ENCODE data around the gene NOS1AP.

Gene NOS1AP

DNA sequence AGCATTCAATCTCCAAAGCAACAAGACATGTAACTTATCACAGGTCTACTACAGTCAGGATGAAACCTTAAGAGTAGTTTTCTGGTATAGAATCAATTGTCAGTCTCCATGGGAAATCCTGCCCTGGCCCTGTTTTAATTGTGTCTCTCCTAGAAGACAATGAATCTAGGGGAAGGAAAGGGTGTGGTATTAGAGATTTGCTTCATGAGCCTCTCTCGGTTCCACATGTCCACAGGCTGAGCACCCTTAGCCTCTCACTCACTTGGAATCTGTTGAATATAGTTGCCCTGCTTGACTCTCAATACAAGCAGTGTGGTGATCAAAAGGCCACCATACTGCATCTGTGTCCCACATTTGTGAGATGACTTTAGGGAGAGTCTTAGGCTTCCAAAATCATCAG is 289.4 kb downstream of the NOS1AP start:
- Histone ChIP-seq H3K36me3 (peaks cover 60% of the 10 kb centered on the region), H3K4me1 (ENCODE audit: control insufficient read depth in 1 of 2, insufficient read depth in 1 of 2, low read depth in 1 of 2, low read length in 1 of 2) (no peaks in the 10 kb centered on the region), H3K9me3 (no peaks in the 10 kb centered on the region), H3K27me3 (no peaks in the 10 kb centered on the region), H3K27ac (no peak overlapping the region), H3K4me3 (ENCODE audit: low read depth in 1 of 2, low read length in 1 of 2) (no peak overlapping the region)
- TF ChIP-seq, protein P1, sequence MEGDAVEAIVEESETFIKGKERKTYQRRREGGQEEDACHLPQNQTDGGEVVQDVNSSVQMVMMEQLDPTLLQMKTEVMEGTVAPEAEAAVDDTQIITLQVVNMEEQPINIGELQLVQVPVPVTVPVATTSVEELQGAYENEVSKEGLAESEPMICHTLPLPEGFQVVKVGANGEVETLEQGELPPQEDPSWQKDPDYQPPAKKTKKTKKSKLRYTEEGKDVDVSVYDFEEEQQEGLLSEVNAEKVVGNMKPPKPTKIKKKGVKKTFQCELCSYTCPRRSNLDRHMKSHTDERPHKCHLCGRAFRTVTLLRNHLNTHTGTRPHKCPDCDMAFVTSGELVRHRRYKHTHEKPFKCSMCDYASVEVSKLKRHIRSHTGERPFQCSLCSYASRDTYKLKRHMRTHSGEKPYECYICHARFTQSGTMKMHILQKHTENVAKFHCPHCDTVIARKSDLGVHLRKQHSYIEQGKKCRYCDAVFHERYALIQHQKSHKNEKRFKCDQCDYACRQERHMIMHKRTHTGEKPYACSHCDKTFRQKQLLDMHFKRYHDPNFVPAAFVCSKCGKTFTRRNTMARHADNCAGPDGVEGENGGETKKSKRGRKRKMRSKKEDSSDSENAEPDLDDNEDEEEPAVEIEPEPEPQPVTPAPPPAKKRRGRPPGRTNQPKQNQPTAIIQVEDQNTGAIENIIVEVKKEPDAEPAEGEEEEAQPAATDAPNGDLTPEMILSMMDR (IDR thresholded peaks at IDR 0.05): no peak

DNA sequence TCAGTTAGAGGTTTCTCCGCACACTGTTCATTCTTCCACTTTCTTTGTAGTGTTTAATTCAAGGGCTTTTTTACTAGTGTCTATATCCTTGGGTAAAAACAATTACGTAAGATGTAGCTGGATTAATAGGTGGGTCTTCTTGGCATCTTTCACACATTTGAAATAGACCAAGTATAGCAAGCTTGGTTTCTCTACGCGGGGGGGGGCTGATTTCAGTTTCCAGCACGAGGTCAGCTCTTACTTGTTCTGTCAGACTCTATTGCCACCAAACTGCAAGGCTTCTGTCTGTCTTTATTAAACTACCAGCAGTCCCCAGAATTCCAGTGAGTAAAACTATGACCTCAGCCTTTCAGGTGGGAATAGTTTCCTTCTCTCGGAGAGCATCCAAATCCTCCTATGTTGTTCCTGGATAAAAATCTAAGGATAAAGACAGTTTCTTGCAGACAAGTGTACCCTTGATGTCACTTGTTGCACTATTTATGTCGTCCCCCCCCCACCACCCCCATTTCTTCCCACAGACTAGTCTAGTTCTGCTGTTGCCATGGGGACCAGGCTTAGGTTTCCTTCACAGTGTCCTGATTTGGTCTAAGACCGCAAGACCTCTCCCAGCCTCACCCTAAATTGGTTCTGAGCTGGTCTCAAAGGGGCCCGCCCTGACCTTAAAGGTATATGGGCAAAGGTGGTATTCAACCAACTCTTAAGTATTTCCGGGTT is 290.2 kb downstream of the NOS1AP start:
- Histone ChIP-seq H3K4me1 (ENCODE audit: control insufficient read depth in 1 of 2, insufficient read depth in 1 of 2, low read depth in 1 of 2, low read length in 1 of 2) (no peaks in the 10 kb centered on the region), H3K9me3 (no peaks in the 10 kb centered on the region), H3K27me3 (no peaks in the 10 kb centered on the region), H3K27ac (no peak overlapping the region), H3K4me3 (ENCODE audit: low read depth in 1 of 2, low read length in 1 of 2) (no peak overlapping the region), H3K36me3 (peaks cover 64% of the 10 kb centered on the region)
- TF ChIP-seq, protein P1 (IDR thresholded peaks at IDR 0.05): no peak

DNA sequence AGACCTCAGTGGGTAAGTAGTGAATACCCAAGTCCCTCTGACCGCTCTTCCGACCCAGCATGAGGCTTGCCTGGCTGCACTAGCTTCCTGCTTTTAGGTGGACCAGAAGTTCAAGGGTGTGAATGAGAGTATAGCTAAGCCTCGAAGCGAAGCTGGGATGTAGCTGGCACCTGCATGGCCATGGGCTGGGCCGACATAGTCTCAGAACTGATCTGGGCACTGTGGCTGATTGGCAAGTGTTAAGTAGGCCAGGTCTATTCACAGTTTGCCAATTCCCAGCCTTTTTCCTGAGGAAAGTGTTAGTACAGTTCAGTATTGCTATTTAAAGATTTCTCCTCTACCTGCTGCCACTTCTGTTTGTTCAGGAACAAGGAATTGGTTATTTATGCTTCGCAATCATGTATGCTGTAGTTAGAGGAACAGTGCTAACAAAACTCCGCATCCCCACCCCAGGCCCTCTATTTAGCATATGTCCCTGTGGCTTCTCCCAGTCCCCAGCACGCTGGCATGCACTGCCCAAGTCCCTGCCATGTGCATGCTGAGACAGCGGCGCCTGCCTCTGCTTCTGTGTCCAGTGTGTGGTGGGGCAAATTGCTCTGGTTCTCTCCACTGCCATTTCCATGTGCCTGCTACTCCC is 290.9 kb downstream of the NOS1AP start:
- Histone ChIP-seq H3K9me3 (no peaks in the 10 kb centered on the region), H3K27ac (no peak overlapping the region), H3K4me1 (ENCODE audit: control insufficient read depth in 1 of 2, insufficient read depth in 1 of 2, low read depth in 1 of 2, low read length in 1 of 2) (no peaks in the 10 kb centered on the region), H3K36me3 (peaks cover 66% of the 10 kb centered on the region), H3K4me3 (ENCODE audit: low read depth in 1 of 2, low read length in 1 of 2) (no peak overlapping the region), H3K27me3 (no peaks in the 10 kb centered on the region)
- TF ChIP-seq, protein P1 (IDR thresholded peaks at IDR 0.05): no peak

DNA sequence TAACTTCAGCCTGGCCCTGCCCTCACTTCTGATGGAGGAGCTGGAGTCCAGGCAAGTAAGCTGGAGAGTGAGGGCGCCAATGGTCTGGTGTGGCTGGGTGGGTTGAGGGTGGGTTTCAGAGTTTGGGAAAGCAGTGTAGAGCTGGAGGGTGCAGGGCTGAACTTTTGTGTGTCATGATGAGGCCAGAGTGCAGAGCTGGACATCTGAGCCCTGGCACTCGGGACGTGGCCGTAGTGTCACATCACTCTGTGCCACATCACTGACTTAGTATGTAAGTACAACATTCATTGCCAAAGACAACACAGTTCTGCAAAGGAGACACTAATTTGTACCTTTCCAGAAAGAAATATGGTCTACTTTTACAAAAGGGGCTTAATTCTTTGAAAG is 291.4 kb downstream of the NOS1AP start:
- no peaks in the 10 kb centered on the region for H3K9me3 ChIP-seq
- H3K27me3 ChIP-seq: no peaks in the 10 kb centered on the region
- peaks cover 65% of the 10 kb centered on the region for H3K36me3 ChIP-seq
- H3K27ac ChIP-seq: no peak overlapping the region
- no peaks in the 10 kb centered on the region for H3K4me1 ChIP-seq (ENCODE audit: control insufficient read depth in 1 of 2, insufficient read depth in 1 of 2, low read depth in 1 of 2, low read length in 1 of 2)
- H3K4me3 ChIP-seq (ENCODE audit: low read depth in 1 of 2, low read length in 1 of 2): no peak overlapping the region
- TF ChIP-seq, protein P1 (IDR thresholded peaks at IDR 0.05): no peak

DNA sequence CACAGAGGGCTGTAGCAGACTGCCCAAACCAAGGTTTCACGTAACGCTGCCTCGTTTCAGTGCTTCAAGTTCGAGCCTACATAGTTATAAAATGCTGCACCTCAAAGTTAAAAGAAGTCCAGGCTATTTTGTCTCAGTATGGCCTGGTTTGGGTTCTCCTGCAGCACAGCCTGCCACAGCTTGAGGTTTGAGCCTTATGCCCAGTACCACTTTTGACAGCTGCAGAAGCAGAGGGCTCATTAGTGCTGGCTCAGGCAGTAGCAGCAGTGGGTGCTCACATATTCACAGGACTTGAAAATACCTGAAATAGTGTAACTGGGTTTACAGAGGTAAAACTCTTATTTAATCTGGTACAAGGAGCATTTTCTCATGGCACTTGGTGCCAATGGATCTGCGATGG is 291.9 kb downstream of the NOS1AP start:
- Histone ChIP-seq H3K27ac (no peak overlapping the region), H3K36me3 (peaks cover 66% of the 10 kb centered on the region), H3K9me3 (no peaks in the 10 kb centered on the region), H3K4me1 (ENCODE audit: control insufficient read depth in 1 of 2, insufficient read depth in 1 of 2, low read depth in 1 of 2, low read length in 1 of 2) (no peaks in the 10 kb centered on the region), H3K27me3 (no peaks in the 10 kb centered on the region), H3K4me3 (ENCODE audit: low read depth in 1 of 2, low read length in 1 of 2) (no peak overlapping the region)
- TF ChIP-seq, protein P1 (IDR thresholded peaks at IDR 0.05): no peak
